Activated CD4-positive, CD25-positive, alpha-beta regulatory T cell treated with anti-CD3 and anti-CD28 coated beads, Interleukin-2, amount 50 U/mL, for 16 hours (primary cell): ENCODE measurements around the gene KIF1A.
"Not testable (repeated sequence)": the region's sequence is repeated elsewhere in the genome, so short reads cannot be mapped to it uniquely, and the experiment has no call there.

Experiments used
- DNase-seq: peaks from one replicate; pipeline ENCODE4 v3.0.0-alpha.2; 2020; ENCODE audit warnings: low read depth, low spot score

Gene KIF1A

GRCh38 chr2:240787521-240788472 lies 32.2 kb downstream of the KIF1A start:
- no peak for DNase-seq

DNA sequence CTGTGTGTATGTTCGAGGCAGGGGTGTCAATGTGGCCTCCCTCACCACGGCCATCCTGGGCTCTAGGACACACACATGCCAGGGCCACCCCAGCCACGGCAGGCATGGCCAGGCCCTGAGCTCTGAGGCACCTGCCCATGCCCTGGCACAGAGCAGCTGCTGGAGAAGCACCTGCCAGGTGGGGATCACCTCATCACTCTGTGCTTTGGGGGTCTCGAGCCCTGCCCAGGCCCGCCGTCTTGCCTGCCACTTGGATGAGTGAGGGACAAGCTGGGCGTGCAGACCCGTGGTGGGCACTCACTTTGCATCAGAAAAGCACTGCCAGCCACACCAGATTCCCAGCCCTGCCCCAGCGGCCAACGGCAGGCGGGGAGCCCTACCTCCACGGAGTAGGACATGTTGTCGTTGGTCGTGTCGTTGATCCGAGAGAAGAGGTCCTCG lies 33.1 kb downstream of the KIF1A start:
- no peak for DNase-seq

DNA sequence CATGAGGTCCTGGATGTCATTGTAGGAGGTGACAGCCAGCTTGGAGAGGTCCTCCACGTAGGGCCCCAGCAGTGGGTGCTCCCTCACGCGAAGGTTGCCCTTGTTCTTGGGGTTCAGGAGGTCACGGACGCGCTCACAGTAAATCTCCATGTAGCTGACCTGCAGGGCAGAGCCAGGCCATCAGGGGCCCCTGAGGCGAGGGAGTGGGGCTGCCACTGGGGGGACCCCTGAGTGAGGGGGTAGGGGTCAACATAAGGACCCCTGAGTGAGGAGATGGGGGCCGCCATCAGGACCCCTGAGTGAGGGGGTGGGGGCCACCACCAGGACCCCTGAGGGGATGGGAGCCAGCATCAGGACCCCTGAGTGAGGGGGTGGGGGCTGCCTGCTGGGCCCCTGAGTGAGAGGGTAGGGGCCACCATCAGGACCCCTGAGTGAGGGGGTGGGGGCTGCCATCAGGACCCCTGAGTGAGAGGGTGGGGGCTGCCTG lies 33.6 kb downstream of the KIF1A start:
- no peak for DNase-seq

GRCh38 chr2:240785424-240786335 lies 34.3 kb downstream of the KIF1A start:
- DNase-seq, result no peak

- no peak for DNase-seq
Observed at GRCh38 chr2:240784629-240785423, 35.2 kb downstream of the KIF1A start.

GRCh38 chr2:240783819-240784621 lies 36.0 kb downstream of the KIF1A start:
- no peak for DNase-seq

- DNase-seq, result no peak
Observed at GRCh38 chr2:240782886-240783818, 36.9 kb downstream of the KIF1A start.

- no peak for DNase-seq
Observed at GRCh38 chr2:240782221-240782885, 37.7 kb downstream of the KIF1A start.

DNA sequence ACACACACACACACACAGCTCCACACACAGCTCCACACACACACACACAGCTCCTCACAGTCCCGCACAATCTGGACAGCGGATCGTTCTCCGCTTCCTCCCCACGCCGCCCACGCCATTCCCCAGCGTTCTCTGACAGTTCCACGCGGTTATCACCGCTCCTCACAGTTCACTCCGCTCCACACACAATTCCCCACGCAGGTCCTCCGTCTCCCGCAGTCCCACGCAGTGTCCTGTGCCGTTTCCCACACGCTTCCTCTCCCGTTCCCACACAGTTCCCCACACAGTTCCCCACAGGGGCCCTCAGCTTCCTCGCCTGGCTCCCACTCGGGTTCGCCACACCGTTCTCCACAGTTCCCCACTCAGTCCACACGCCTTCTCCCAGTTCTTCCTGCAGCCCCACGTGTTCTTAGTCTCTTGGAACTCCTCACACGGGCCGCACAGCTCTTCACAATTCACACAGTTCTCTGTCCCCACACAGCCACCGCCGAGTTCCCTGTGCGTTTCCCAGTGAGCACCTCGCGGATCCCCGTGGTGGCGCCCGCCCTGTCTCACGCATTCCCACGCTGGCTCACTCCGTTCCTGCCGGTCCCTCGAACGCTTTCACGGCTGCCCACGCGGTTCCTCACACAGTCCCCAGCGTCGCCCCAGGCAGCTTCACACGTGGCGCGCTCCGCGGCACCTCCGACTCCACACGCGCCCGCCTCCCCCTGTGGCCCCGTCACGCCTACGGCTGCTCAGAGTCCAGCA lies 38.4 kb downstream of the KIF1A start:
- DNase-seq, result no peak

GRCh38 chr2:240780023-240780700 lies 39.9 kb downstream of the KIF1A start:
- no peak for DNase-seq

- not testable (repeated sequence) for DNase-seq
Observed at GRCh38 chr2:240779250-240779832, 40.7 kb downstream of the KIF1A start.

- no peak for DNase-seq
Observed at GRCh38 chr2:240778426-240778825, 41.6 kb downstream of the KIF1A start.

- DNase-seq, result no peak
Observed at GRCh38 chr2:240777456-240778212, 42.4 kb downstream of the KIF1A start.

DNA sequence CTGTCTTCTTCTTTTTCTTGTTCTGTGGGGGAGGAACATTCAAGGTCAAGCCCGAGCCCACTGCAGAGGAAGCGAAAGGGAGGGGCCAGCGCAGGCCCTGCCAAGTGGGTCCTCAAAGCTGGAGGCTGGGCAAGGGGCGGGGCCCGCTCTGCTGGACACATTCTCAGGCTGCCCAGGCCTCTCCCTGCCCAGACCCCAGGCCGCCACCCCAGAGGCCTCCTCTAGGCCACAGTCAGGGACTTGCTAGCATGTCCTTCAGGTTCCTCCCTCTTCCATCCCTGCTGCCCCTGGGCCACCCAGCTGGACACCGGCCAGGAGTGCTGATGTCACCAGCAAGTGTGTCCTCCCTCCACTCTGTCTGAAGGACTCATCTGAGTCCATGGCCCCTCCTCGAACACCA lies 44.1 kb downstream of the KIF1A start:
- DNase-seq, result no peak

DNA sequence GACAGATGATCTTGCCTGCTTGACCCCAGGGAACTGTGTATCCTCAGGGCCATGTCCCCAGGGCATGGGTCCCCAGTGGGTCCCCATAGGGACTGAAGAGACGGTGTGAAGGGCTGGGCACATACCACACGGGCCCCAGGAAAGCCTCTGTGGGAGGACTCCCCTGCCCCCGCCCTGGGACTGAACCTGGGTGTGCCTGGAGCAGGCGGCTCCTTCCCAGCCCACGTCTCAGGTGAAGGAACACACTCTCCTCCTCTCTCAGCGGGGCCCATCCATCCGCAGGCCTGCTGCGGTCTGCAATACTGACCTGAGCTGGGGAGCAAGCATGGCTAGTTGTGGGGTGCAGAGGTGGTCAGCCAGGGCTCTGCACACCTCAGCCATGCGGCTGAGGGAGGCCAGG lies 45.2 kb downstream of the KIF1A start:
- no peak for DNase-seq

- no peak for DNase-seq
Observed at GRCh38 chr2:240769096-240769495, 50.9 kb downstream of the KIF1A start.
